Liver (tissue), 3 donors: ENCODE measurements around the gene GRAMD2B.

Experiments used
- RAD21 ChIP-seq, 2 donors: IDR thresholded peaks; 2 replicates each; pipeline ENCODE4 v1.6.1; 2016; ENCODE audit warnings: antibody characterized with exemption in 2 of 2, mild to moderate bottlenecking in 2 of 2
- SP1 ChIP-seq: IDR thresholded peaks from 2 replicates; pipeline ENCODE4 v1.6.1; 2018; ENCODE audit warnings: antibody characterized with exemption, mild to moderate bottlenecking
- TAF1 ChIP-seq: conservative IDR thresholded peaks from 2 replicates; pipeline ENCODE4 v1.6.1; 2016; ENCODE audit warnings: antibody characterized with exemption, mild to moderate bottlenecking
- YY1 ChIP-seq: IDR thresholded peaks from 2 replicates; pipeline ENCODE4 v1.6.1; 2016; ENCODE audit warnings: antibody characterized with exemption, mild to moderate bottlenecking
- TF ChIP-seq, protein P1 (sequence below): fragments of 150-350 bp; IDR thresholded peaks from 2 replicates; pipeline ENCODE4 v1.5.1; 2017; ENCODE audit warnings: improper control_type of control experiment, low read depth, low read length; ENCODE audit not compliant: missing input control
- TF ChIP-seq, protein P2 (sequence below): IDR thresholded peaks from 2 replicates; pipeline ENCODE4 v1.6.1; 2016; ENCODE audit warnings: antibody characterized with exemption
- TF ChIP-seq, protein P3 (sequence below): IDR thresholded peaks from 2 replicates; pipeline ENCODE4 v1.6.1; 2016; ENCODE audit warnings: antibody characterized with exemption, mild to moderate bottlenecking
- donor health status: healthy.
- donor health status: healthy.

GRCh38 chr5:126383776-126384175, 39.4 kb upstream of the GRAMD2B start:
- TF ChIP-seq, protein P1, sequence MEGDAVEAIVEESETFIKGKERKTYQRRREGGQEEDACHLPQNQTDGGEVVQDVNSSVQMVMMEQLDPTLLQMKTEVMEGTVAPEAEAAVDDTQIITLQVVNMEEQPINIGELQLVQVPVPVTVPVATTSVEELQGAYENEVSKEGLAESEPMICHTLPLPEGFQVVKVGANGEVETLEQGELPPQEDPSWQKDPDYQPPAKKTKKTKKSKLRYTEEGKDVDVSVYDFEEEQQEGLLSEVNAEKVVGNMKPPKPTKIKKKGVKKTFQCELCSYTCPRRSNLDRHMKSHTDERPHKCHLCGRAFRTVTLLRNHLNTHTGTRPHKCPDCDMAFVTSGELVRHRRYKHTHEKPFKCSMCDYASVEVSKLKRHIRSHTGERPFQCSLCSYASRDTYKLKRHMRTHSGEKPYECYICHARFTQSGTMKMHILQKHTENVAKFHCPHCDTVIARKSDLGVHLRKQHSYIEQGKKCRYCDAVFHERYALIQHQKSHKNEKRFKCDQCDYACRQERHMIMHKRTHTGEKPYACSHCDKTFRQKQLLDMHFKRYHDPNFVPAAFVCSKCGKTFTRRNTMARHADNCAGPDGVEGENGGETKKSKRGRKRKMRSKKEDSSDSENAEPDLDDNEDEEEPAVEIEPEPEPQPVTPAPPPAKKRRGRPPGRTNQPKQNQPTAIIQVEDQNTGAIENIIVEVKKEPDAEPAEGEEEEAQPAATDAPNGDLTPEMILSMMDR, result no peak
- TF ChIP-seq RAD21 (IDR thresholded peaks at IDR 0.05) (no peak), YY1 (no peak), TAF1 (no peak), SP1 (no peak)
- TF ChIP-seq, protein P2, sequence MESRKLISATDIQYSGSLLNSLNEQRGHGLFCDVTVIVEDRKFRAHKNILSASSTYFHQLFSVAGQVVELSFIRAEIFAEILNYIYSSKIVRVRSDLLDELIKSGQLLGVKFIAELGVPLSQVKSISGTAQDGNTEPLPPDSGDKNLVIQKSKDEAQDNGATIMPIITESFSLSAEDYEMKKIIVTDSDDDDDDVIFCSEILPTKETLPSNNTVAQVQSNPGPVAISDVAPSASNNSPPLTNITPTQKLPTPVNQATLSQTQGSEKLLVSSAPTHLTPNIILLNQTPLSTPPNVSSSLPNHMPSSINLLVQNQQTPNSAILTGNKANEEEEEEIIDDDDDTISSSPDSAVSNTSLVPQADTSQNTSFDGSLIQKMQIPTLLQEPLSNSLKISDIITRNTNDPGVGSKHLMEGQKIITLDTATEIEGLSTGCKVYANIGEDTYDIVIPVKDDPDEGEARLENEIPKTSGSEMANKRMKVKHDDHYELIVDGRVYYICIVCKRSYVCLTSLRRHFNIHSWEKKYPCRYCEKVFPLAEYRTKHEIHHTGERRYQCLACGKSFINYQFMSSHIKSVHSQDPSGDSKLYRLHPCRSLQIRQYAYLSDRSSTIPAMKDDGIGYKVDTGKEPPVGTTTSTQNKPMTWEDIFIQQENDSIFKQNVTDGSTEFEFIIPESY, result no peak
- TF ChIP-seq, protein P3, sequence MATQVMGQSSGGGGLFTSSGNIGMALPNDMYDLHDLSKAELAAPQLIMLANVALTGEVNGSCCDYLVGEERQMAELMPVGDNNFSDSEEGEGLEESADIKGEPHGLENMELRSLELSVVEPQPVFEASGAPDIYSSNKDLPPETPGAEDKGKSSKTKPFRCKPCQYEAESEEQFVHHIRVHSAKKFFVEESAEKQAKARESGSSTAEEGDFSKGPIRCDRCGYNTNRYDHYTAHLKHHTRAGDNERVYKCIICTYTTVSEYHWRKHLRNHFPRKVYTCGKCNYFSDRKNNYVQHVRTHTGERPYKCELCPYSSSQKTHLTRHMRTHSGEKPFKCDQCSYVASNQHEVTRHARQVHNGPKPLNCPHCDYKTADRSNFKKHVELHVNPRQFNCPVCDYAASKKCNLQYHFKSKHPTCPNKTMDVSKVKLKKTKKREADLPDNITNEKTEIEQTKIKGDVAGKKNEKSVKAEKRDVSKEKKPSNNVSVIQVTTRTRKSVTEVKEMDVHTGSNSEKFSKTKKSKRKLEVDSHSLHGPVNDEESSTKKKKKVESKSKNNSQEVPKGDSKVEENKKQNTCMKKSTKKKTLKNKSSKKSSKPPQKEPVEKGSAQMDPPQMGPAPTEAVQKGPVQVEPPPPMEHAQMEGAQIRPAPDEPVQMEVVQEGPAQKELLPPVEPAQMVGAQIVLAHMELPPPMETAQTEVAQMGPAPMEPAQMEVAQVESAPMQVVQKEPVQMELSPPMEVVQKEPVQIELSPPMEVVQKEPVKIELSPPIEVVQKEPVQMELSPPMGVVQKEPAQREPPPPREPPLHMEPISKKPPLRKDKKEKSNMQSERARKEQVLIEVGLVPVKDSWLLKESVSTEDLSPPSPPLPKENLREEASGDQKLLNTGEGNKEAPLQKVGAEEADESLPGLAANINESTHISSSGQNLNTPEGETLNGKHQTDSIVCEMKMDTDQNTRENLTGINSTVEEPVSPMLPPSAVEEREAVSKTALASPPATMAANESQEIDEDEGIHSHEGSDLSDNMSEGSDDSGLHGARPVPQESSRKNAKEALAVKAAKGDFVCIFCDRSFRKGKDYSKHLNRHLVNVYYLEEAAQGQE, result no peak
